Mesothelial cell of epicardium (in vitro differentiated cells): Measurements from ENCODE around the gene MLIP. TPM values are rescaled to one million over a fixed set of nuclear protein-coding genes. Genes with fewer than 3 reads are reported as not detected.

Experiments used
- DNase-seq, 2 experiments: peaks; one replicate each; pipeline ENCODE4 v3.0.0; 2021; ENCODE audit warnings: low spot score in 2 of 2; ENCODE audit not compliant: unreplicated experiment in 2 of 2
- H3K27ac Mint-ChIP-seq: 2 replicates; pipeline ENCODE4 v1.8.0; 2021; ENCODE audit warnings: mixed read lengths
- H3K27me3 Mint-ChIP-seq: 2 replicates; pipeline ENCODE4 v1.8.0; 2021; ENCODE audit warnings: low read depth, mixed read lengths
- H3K36me3 Mint-ChIP-seq: 2 replicates; pipeline ENCODE4 v1.8.0; 2021; ENCODE audit warnings: mixed read lengths
- H3K4me1 Mint-ChIP-seq: 2 replicates; pipeline ENCODE4 v1.8.0; 2021; ENCODE audit warnings: mixed read lengths
- H3K4me3 Mint-ChIP-seq: 2 replicates; pipeline ENCODE4 v1.8.0; 2021; ENCODE audit warnings: mild to moderate bottlenecking, moderate library complexity, mixed read lengths
- H3K9me3 Mint-ChIP-seq: 2 replicates; pipeline ENCODE4 v1.8.0; 2021; ENCODE audit warnings: mixed read lengths
- CTCF ChIP-seq: fragments of 200-600 bp; sonication (generic); IDR thresholded peaks from one replicate; pipeline ENCODE4 v1.5.0; 2021; ENCODE audit warnings: antibody characterized with exemption; ENCODE audit not compliant: unreplicated experiment
- total RNA-seq: library from RNA; stranded (reverse); gene quantifications from 3 replicates; pipeline ENCODE4 v1.2.1, GENCODE V29; 2021

Gene MLIP
- total RNA-seq, result 0.27 to 1.0 TPM (median 0.78 TPM) in 3 replicates

- no peak for TF ChIP-seq CTCF
- Mint-ChIP-seq H3K9me3 (peaks cover 2% of the 10 kb centered on the region), H3K36me3 (peaks cover under 1% of the 10 kb centered on the region), H3K27me3 (peaks cover 19% of the 10 kb centered on the region), H3K27ac (no peak within 1 kb of the TSS), H3K4me3 (no peak within 1 kb of the TSS), H3K4me1 (peaks cover 18% of the 10 kb centered on the region)
- no peak for DNase-seq
Observed at GRCh38 chr6:54111341-54112045, at the start of gene MLIP. Gene MLIP, plus strand, starts transcription at chr6:54111443. Its CDS starts 37 bp downstream, at chr6:54111480.

DNA sequence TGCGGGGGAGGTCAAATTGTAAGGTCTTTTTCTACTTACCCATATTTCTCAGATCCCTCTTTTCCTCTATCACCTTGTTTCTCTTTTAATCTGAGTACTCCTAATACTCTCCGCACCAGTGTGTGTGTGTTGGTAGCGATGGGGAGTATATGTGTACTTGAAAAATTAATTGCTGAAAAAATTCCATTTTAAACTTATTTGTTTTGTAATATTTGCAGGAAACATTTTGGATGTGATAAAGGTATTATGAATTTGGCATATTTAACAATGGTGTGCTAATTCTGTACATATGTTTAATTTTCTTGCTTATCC, 48.1 kb upstream of the MLIP start:
- Mint-ChIP-seq H3K27me3 (no peaks in the 10 kb centered on the region), H3K9me3 (no peaks in the 10 kb centered on the region), H3K27ac (no peak overlapping the region), H3K4me3 (no peak overlapping the region), H3K36me3 (no peaks in the 10 kb centered on the region), H3K4me1 (peaks cover 3% of the 10 kb centered on the region)
- TF ChIP-seq CTCF, result no peak
- no peak for DNase-seq

GRCh38 chr6:54068694-54069093, 42.5 kb upstream of the MLIP start:
- H3K36me3 Mint-ChIP-seq, result no peaks in the 10 kb centered on the region
- no peak for TF ChIP-seq CTCF
- H3K4me1 Mint-ChIP-seq, result peaks cover 7% of the 10 kb centered on the region
- DNase-seq, result no peak
- no peak overlapping the region for H3K27ac Mint-ChIP-seq
- H3K27me3 Mint-ChIP-seq, result no peaks in the 10 kb centered on the region
- H3K9me3 Mint-ChIP-seq, result no peaks in the 10 kb centered on the region
- H3K4me3 Mint-ChIP-seq, result no peak overlapping the region

DNA sequence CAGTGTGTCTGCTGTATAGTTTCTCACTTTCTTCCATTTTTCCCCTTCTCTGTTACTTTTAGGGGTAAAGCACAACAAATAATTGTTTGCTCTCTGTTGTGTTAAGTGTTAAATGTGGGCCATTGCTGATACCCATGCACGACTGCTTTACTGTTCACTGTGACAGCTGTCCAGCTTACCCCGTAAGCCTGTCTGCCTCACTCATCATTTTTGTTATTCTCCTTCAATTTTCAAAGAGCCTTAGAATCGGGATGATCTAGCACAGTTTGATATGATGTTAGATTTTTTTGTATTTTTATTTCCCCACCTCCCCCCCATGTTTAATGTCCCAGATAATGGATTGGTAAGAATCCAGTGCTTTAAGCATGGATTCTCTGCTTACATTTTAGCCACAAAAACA, 41.2 kb upstream of the MLIP start:
- Mint-ChIP-seq H3K4me3 (no peak overlapping the region), H3K27ac (no peak overlapping the region), H3K27me3 (no peaks in the 10 kb centered on the region)

DNA sequence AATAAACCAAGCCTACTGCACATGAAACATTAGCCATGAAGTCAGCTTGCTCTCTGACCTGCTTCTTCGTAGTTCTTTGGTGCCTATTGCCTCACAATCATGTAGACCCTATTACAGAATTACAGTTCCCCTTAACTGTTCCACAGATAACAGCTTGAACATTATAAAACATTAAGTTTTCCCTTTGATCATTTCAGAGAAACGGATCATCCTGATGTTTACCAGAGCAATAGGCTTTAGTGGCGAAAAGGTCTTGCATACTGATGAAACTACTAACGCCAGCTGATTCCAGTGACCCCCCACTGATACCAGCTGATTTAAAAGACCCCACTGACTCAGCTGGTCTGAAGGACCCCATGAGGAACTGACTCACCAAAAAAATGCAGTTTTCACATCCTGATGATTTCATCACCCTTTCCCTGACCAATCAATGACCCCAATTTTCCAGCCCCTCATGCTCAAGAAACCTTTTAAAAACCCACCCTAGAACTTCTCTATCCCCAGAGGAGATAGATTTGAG, 39.4 kb upstream of the MLIP start:
- Mint-ChIP-seq H3K9me3 (no peaks in the 10 kb centered on the region), H3K4me1 (peaks cover 7% of the 10 kb centered on the region), H3K36me3 (no peaks in the 10 kb centered on the region), H3K4me3 (no peak overlapping the region), H3K27ac (no peak overlapping the region), H3K27me3 (no peaks in the 10 kb centered on the region)
- DNase-seq, result no peak
- no peak for TF ChIP-seq CTCF

More for the DNA sequence above, 41.2 kb upstream of the MLIP start:
- peaks cover 7% of the 10 kb centered on the region for H3K4me1 Mint-ChIP-seq
- no peak for TF ChIP-seq CTCF
- H3K9me3 Mint-ChIP-seq, result no peaks in the 10 kb centered on the region
- DNase-seq, result no peak
- no peaks in the 10 kb centered on the region for H3K36me3 Mint-ChIP-seq
